HCT116 (cell line): ENCODE results near the gene FNIP2. TPM values are rescaled to one million over a fixed set of nuclear protein-coding genes. Genes with fewer than 3 reads are reported as not detected.

Source experiments
- ATAC-seq: fragments of 200-7000 bp; cut with Tn5 transposase; 2 replicates; pipeline ENCODE4 v1.9.1; 2020; ENCODE audit warnings: mild to moderate bottlenecking, moderate library complexity
- BruUV-seq: library from RNA; stranded (reverse); fragments of 400-500 nt; replicated peaks from 2 replicates; lab custom pipeline; 2021; lab: Mats Ljungman, UMichigan
- CTCF ChIA-PET: fragments of 300-600 bp; sonication (Branson Sonifier 250); formaldehyde crosslinking; loops from one replicate; lab custom pipeline; 2021; ENCODE audit warnings: antibody characterized with exemption; lab: Charles Lee
- POLR2A ChIA-PET: fragments of 300-600, 350-600 bp; sonication (Branson Sonifier 250); formaldehyde crosslinking; loops from one replicate; lab custom pipeline; 2021; ENCODE audit warnings: antibody characterized with exemption; lab: Charles Lee
- RAD21 ChIA-PET, 2 experiments: fragments of 300-600 bp; sonication (Branson Sonifier 250); formaldehyde crosslinking; loops; one replicate each; lab custom pipeline; 2023; ENCODE audit warnings: low total read pairs in 2 of 2; ENCODE audit not compliant: uncharacterized antibody in 2 of 2, unreplicated experiment in 2 of 2, low non-redundant PET in 1 of 2; lab: Charles Lee
- DNase-seq: peaks from one replicate; pipeline ENCODE4 v3.0.0-alpha.2; 2010; ENCODE audit warnings: low read depth, low spot score
- H2AFZ ChIP-seq: fragments of 200-600 bp; shearing (Covaris generic), sonication (generic); 2 replicates; pipeline ENCODE4 v1.6.1; 2017; ENCODE audit warnings: low read depth, mixed run types, mixed read lengths, antibody characterized with exemption, low read length; ENCODE audit not compliant: poor library complexity, severe bottlenecking
- H3K27ac ChIP-seq: 2 replicates; pipeline ENCODE4 v1.5.1; 2012; ENCODE audit warnings: low read depth, low read length
- H3K27me3 ChIP-seq: fragments of 200-600 bp; sonication (generic); 2 replicates; pipeline ENCODE4 v1.6.1; 2016; ENCODE audit warnings: mixed run types, low read length, mixed read lengths; ENCODE audit not compliant: insufficient read depth
- H3K36me3 ChIP-seq, 2 experiments: fragments of 200-500 bp in 1 of 2; fragments of 200-600 bp in 1 of 2; sonication (Bioruptor generic) in 1 of 2; sonication (generic) in 1 of 2; 2 replicates each; pipeline versions ENCODE4 v1.5.1 to v1.6.1; 2014 to 2016; ENCODE audit warnings: low read length in 2 of 2, inconsistent platforms in 1 of 2, mixed read lengths in 1 of 2, mixed run types in 1 of 2; ENCODE audit not compliant: insufficient read depth in 2 of 2, control insufficient read depth in 1 of 2
- H3K4me1 ChIP-seq, 2 experiments: fragments of 200-600 bp in 1 of 2; sonication (generic) in 1 of 2; 2 replicates each; pipeline versions ENCODE4 v1.5.1 to v1.6.1; 2012 to 2017; ENCODE audit warnings: low read length in 2 of 2, inconsistent platforms in 1 of 2, mild to moderate bottlenecking in 1 of 2, mixed read lengths in 1 of 2, mixed run types in 1 of 2, moderate library complexity in 1 of 2; ENCODE audit not compliant: insufficient read depth in 2 of 2, control insufficient read depth in 1 of 2
- H3K4me2 ChIP-seq: fragments of 200-600 bp; sonication (generic); 2 replicates; pipeline ENCODE4 v1.6.1; 2017; ENCODE audit warnings: mixed run types, low read length, mixed read lengths
- H3K4me3 ChIP-seq, 2 experiments: fragments of 200-600 bp in 1 of 2; sonication (generic) in 1 of 2; replicated peaks in 1 of 2; 2 replicates each; pipeline ENCODE4 v1.5.1; 2011 to 2016; ENCODE audit warnings: low read length in 2 of 2, control low read depth in 1 of 2, low read depth in 1 of 2, mild to moderate bottlenecking in 1 of 2, mixed read lengths in 1 of 2, mixed run types in 1 of 2
- H3K79me2 ChIP-seq: fragments of 200-600 bp; sonication (generic); 2 replicates; pipeline ENCODE4 v1.6.1; 2017; ENCODE audit warnings: mild to moderate bottlenecking, mixed run types, low read length, moderate library complexity, mixed read lengths; ENCODE audit not compliant: insufficient read depth
- H3K9ac ChIP-seq: fragments of 200-600 bp; sonication (generic); 2 replicates; pipeline ENCODE4 v1.6.1; 2016; ENCODE audit warnings: low read length, mixed read lengths
- H3K9me2 ChIP-seq: fragments of 200-600 bp; sonication (generic), shearing (Covaris generic); 2 replicates; pipeline ENCODE4 v1.6.1; 2017; ENCODE audit warnings: mixed run types, mild to moderate bottlenecking, moderate library complexity; ENCODE audit not compliant: insufficient read depth
- H3K9me3 ChIP-seq, 2 experiments: fragments of 200-500 bp in 1 of 2; fragments of 200-600 bp in 1 of 2; sonication (Bioruptor generic) in 1 of 2; sonication (generic) in 1 of 2; 2 replicates each; pipeline ENCODE4 v1.6.1; 2014 to 2017; ENCODE audit warnings: low read length in 2 of 2, mixed read lengths in 2 of 2, inconsistent platforms in 1 of 2, low read depth in 1 of 2, mild to moderate bottlenecking in 1 of 2, mixed run types in 1 of 2, moderate library complexity in 1 of 2; ENCODE audit not compliant: control insufficient read depth in 1 of 2, insufficient read depth in 1 of 2
- H4K20me1 ChIP-seq: fragments of 200-600 bp; sonication (generic), shearing (Covaris generic); 2 replicates; pipeline ENCODE4 v1.6.1; 2017; ENCODE audit warnings: mixed run types, mild to moderate bottlenecking, moderate library complexity; ENCODE audit not compliant: insufficient read depth
- ATF3 ChIP-seq: IDR thresholded peaks from 2 replicates; pipeline ENCODE4 v1.6.1; 2012
- CBX3 ChIP-seq: IDR thresholded peaks from 2 replicates; pipeline ENCODE4 v1.6.1; 2012; ENCODE audit warnings: low read depth
- CTCF ChIP-seq, 3 experiments: fragments of 200-600 bp in 1 of 3; sonication (generic) in 1 of 3; IDR thresholded peaks in 2 of 3; conservative IDR thresholded peaks in 1 of 3; 2 replicates each; pipeline ENCODE4 v1.5.1; 2012 to 2017; ENCODE audit warnings: low read depth in 2 of 3, low read length in 2 of 3, antibody characterized with exemption in 1 of 3, borderline replicate concordance in 1 of 3, control low read depth in 1 of 3, mild to moderate bottlenecking in 1 of 3, mixed read lengths in 1 of 3, mixed run types in 1 of 3, moderate library complexity in 1 of 3; ENCODE audit not compliant: insufficient read depth in 1 of 3
- EZH2 ChIP-seq: fragments of 200-600 bp; sonication (generic); IDR thresholded peaks from 2 replicates; pipeline ENCODE4 v1.6.1; 2017; ENCODE audit warnings: antibody characterized with exemption, mixed run types
- EZH2phosphoT487 ChIP-seq: fragments of 200-600 bp; IDR thresholded peaks from 2 replicates; pipeline ENCODE4 v1.6.1; 2018; ENCODE audit warnings: antibody characterized with exemption, borderline replicate concordance
- FOSL1 ChIP-seq: IDR thresholded peaks from 2 replicates; pipeline ENCODE4 v1.6.1; 2012; ENCODE audit warnings: low read depth
- RAD21 ChIP-seq: IDR thresholded peaks from 2 replicates; pipeline ENCODE4 v1.6.1; 2012; ENCODE audit warnings: low read depth, mild to moderate bottlenecking
- REST ChIP-seq: IDR thresholded peaks from 2 replicates; pipeline ENCODE4 v1.6.1; 2012; ENCODE audit warnings: low read depth
- SIN3A ChIP-seq: IDR thresholded peaks from 2 replicates; pipeline ENCODE4 v1.6.1; 2012; ENCODE audit warnings: low read depth
- ZBTB33 ChIP-seq: IDR thresholded peaks from 2 replicates; pipeline ENCODE4 v1.6.1; 2011; ENCODE audit warnings: mild to moderate bottlenecking, low read length, moderate library complexity; ENCODE audit not compliant: insufficient replicate concordance; ENCODE audit errors: extremely low read depth
- ZFX ChIP-seq: fragments of 450-650 bp; IDR thresholded peaks from 2 replicates; pipeline ENCODE4 v1.6.1; 2017
- intact Hi-C: fragments of 100-400 bp; cut with micrococcal nuclease; formaldehyde crosslinking; loops from 2 replicates; pipeline ENCODE4 v1.10.0; 2022
- total RNA-seq: library from RNA; stranded (reverse); gene quantifications from one replicate; pipeline ENCODE4 v1.2.1, GENCODE V29; 2021; ENCODE audit not compliant: unreplicated experiment

FNIP2 gene
- total RNA-seq, 1 experiment from 2014 or later = 4.8 TPM

GRCh38 chr4:158850800-158851644, 82.2 kb downstream of the FNIP2 start:
- POLR2A ChIA-PET = no interaction called here
- ATAC-seq = no peak

More at GRCh38 chr4:158850800-158851644, 82.2 kb downstream of the FNIP2 start:
- peak; percentile 15 for DNase-seq
- H3K4me1 ChIP-seq = no peaks in the 10 kb centered on the region
- TF ChIP-seq ZFX (no peak), SIN3A (no peak), ZBTB33 (no peak), FOSL1 (no peak), EZH2phosphoT487 (no peak), RAD21 (peak; percentile 65), EZH2 (no peak), REST (no peak), CTCF (IDR thresholded peaks at IDR 0.05 in 2 of 3, conservative IDR thresholded peaks at IDR 0.05 in 1 of 3; ENCODE audit: borderline replicate concordance in 1 of 3, insufficient read depth in 1 of 3, low read depth in 2 of 3, low read length in 2 of 3) (peak; percentile 55 to 71 (median 66); a peak in 5 of 6 replicates), ATF3 (no peak), CBX3 (no peak)
- H3K4me3 ChIP-seq = no peak overlapping the region
- no peaks in the 10 kb centered on the region for H3K36me3 ChIP-seq
- H4K20me1 ChIP-seq = no peaks in the 10 kb centered on the region
- ChIA-PET RAD21 (no interaction called here), CTCF (interaction anchor here (0.6 to 1.3 kb wide), 11 partner anchors 11 to 595 kb away, joined by 3 to 5 read pairs (median 3); no protein-coding TSS in a partner anchor)
- H3K9me3 ChIP-seq = no peaks in the 10 kb centered on the region
- H3K9ac ChIP-seq = no peak overlapping the region
- no peaks in the 10 kb centered on the region for H3K9me2 ChIP-seq
- no peaks in the 10 kb centered on the region for H3K79me2 ChIP-seq
- intact Hi-C loops = loop anchor here (1.0 to 5.0 kb wide), 3 partner anchors 122 to 594 kb away; no protein-coding TSS in a partner anchor
- no peak overlapping the region for H2AFZ ChIP-seq
- BruUV-seq = no TSS peak
- no peak overlapping the region for H3K27ac ChIP-seq
- no peak overlapping the region for H3K4me2 ChIP-seq
- no peaks in the 10 kb centered on the region for H3K27me3 ChIP-seq
